ENCODE data around the gene SDK1.

- TF ChIP-seq CTCF (IDR thresholded peaks at IDR 0.05) (no peak), POLR2A (IDR thresholded peaks at IDR 0.05) (no peak)
These were observed 693.7 kb downstream of the SDK1 start for GRCh38 chr7:3994764-3995163.
